HEK293 (cell line): ENCODE measurements around the gene BEST2.
"Not testable (repeated sequence)": the region's sequence is repeated elsewhere in the genome, so short reads cannot be mapped to it uniquely, and the experiment has no call there.

ENCODE experiments used
- ATF2 ChIP-seq: fragments of 450-650 bp; formaldehyde crosslinking; IDR thresholded peaks from 2 replicates; pipeline ENCODE4 v1.5.1; 2016; ENCODE audit warnings: missing biosample characterization, missing genetic modification characterization, low read depth
- CTCF ChIP-seq: fragments of 450-650 bp; formaldehyde crosslinking; IDR thresholded peaks from 2 replicates; pipeline ENCODE4 v1.5.1; 2016; ENCODE audit warnings: missing biosample characterization, missing genetic modification characterization
- REST ChIP-seq: fragments of 450-650 bp; formaldehyde crosslinking; IDR thresholded peaks from 2 replicates; pipeline ENCODE4 v1.5.1; 2016; ENCODE audit warnings: missing biosample characterization, missing genetic modification characterization
- SP2 ChIP-seq: fragments of 450-650 bp; formaldehyde crosslinking; IDR thresholded peaks from 2 replicates; pipeline ENCODE4 v1.5.1; 2016; ENCODE audit warnings: missing biosample characterization, missing genetic modification characterization
- YY1 ChIP-seq: fragments of 450-650 bp; formaldehyde crosslinking; IDR thresholded peaks from 2 replicates; pipeline ENCODE4 v1.5.1; 2018; ENCODE audit warnings: missing biosample characterization, missing genetic modification characterization
- ZFP41 ChIP-seq: fragments of 450-650 bp; formaldehyde crosslinking; IDR thresholded peaks from 2 replicates; pipeline ENCODE4 v1.5.1; 2016; ENCODE audit warnings: missing biosample characterization, missing genetic modification characterization, borderline replicate concordance
- ZNF155 ChIP-seq: fragments of 450-650 bp; formaldehyde crosslinking; IDR thresholded peaks from 2 replicates; pipeline ENCODE4 v1.5.1; 2016; ENCODE audit warnings: missing biosample characterization, missing genetic modification characterization
- ZNF274 ChIP-seq, 2 experiments: fragments of 200-500 bp in 1 of 2; fragments of 450-650 bp in 1 of 2; sonication (Bioruptor generic) in 1 of 2; formaldehyde crosslinking in 1 of 2; IDR thresholded peaks; 2 replicates each; pipeline versions ENCODE4 v1.5.1 to v1.6.1; 2014 to 2016; ENCODE audit warnings: borderline replicate concordance in 1 of 2, inconsistent platforms in 1 of 2, low read length in 1 of 2, missing biosample characterization in 1 of 2, missing genetic modification characterization in 1 of 2
- ZNF292 ChIP-seq: fragments of 450-650 bp; formaldehyde crosslinking; IDR thresholded peaks from 2 replicates; pipeline ENCODE4 v1.5.1; 2016; ENCODE audit warnings: low read depth, missing biosample characterization, missing genetic modification characterization, borderline replicate concordance
- ZNF449 ChIP-seq: fragments of 450-650 bp; formaldehyde crosslinking; IDR thresholded peaks from 2 replicates; pipeline ENCODE4 v1.5.1; 2017; ENCODE audit warnings: missing biosample characterization, mild to moderate bottlenecking, missing genetic modification characterization, moderate library complexity
- ZNF48 ChIP-seq: fragments of 450-650 bp; formaldehyde crosslinking; IDR thresholded peaks from 2 replicates; pipeline ENCODE4 v1.5.1; 2016; ENCODE audit warnings: missing biosample characterization, missing genetic modification characterization
- ZNF830 ChIP-seq: fragments of 450-650 bp; IDR thresholded peaks from 2 replicates; pipeline ENCODE4 v1.5.0; 2018; ENCODE audit warnings: missing biosample characterization, missing genetic modification characterization, low read depth, mild to moderate bottlenecking, moderate library complexity

- not testable (repeated sequence) for TF ChIP-seq ZNF292 (tag by site-specific recombination); ATF2 (tag by site-specific recombination); ZNF274 (IDR thresholded peaks at IDR 0.05; ENCODE audit: low read length); ZNF274 (tag by site-specific recombination; IDR thresholded peaks at IDR 0.05; ENCODE audit: borderline replicate concordance); CTCF (tag by site-specific recombination); ZNF830 (tag by site-specific recombination); YY1 (tag by site-specific recombination); ZFP41 (tag by site-specific recombination); SP2 (tag by site-specific recombination); REST; ZNF48 (tag by site-specific recombination); ZNF155 (tag by site-specific recombination); ZNF449 (tag by site-specific recombination)
Observed at GRCh38 chr19:12725612-12726011, 26.0 kb upstream of the BEST2 start.
